Left ventricle myocardium inferior (tissue), 1 donor: ENCODE measurements around the gene RPSA. TPM values are rescaled to one million over a fixed set of nuclear protein-coding genes. Genes with fewer than 3 reads are reported as not detected.

Source experiments
- DNase-seq: peaks from one replicate; pipeline ENCODE4 v3.0.0-alpha.2; 2020
- H3K27ac ChIP-seq: fragments of 200-600 bp; replicated peaks from 2 replicates; pipeline ENCODE4 v1.8.0; 2021
- H3K27me3 ChIP-seq: fragments of 200-600 bp; 2 replicates; pipeline ENCODE4 v1.8.0; 2021; ENCODE audit warnings: low read depth
- H3K36me3 ChIP-seq: fragments of 200-600 bp; 2 replicates; pipeline ENCODE4 v1.8.0; 2021
- H3K4me1 ChIP-seq: fragments of 200-600 bp; 2 replicates; pipeline ENCODE4 v1.8.0; 2021
- H3K4me3 ChIP-seq: fragments of 200-600 bp; 2 replicates; pipeline ENCODE4 v1.8.0; 2021; ENCODE audit warnings: mild to moderate bottlenecking, moderate library complexity
- H3K9me3 ChIP-seq: fragments of 200-600 bp; replicated peaks from 2 replicates; pipeline ENCODE4 v1.8.0; 2021
- CTCF ChIP-seq: fragments of 200-600 bp; IDR thresholded peaks from 2 replicates; pipeline ENCODE4 v1.8.0; 2021; ENCODE audit warnings: antibody characterized with exemption, mild to moderate bottlenecking, borderline replicate concordance
- intact Hi-C: fragments of 100-400 bp; cut with micrococcal nuclease; formaldehyde crosslinking; loops from one replicate; pipeline ENCODE4 v1.11.0; 2022
- total RNA-seq: library from RNA; stranded (reverse); fragmentation: NEBNext Ultra II Directional; extraction: Animal tissue kit (Norgen Biotek cat#: 25700); gene quantifications from one replicate; pipeline ENCODE4 v1.2.1, GENCODE V29; 2021
- donor health status: DM: no; HTN: yes; CAD: no; lungs with severe emphysema.

The RPSA gene
- total RNA-seq, 1 donor from 2014 or later: 404 TPM

- Histone ChIP-seq H3K27me3 (no peaks in the 10 kb centered on the region), H3K9me3 (no peaks in the 10 kb centered on the region), H3K4me1 (peaks cover 13% of the 10 kb centered on the region), H3K4me3 (no peak overlapping the region), H3K27ac (no peak overlapping the region), H3K36me3 (no peaks in the 10 kb centered on the region)
- intact Hi-C loops: no loop called here
- no peak for DNase-seq
- TF ChIP-seq CTCF: no peak
Measured at GRCh38 chr3:39435006-39435748, 28.7 kb downstream of the RPSA start.

- intact Hi-C loops: no loop called here
- Histone ChIP-seq H3K9me3 (no peaks in the 10 kb centered on the region), H3K4me1 (peaks cover 2% of the 10 kb centered on the region), H3K27me3 (no peaks in the 10 kb centered on the region), H3K4me3 (no peak overlapping the region), H3K36me3 (no peaks in the 10 kb centered on the region), H3K27ac (no peak overlapping the region)
- no peak for DNase-seq
- no peak for TF ChIP-seq CTCF
Measured at GRCh38 chr3:39438880-39439279, 32.4 kb downstream of the RPSA start.

- Histone ChIP-seq H3K4me1 (no peaks in the 10 kb centered on the region), H3K36me3 (no peaks in the 10 kb centered on the region), H3K4me3 (no peak overlapping the region), H3K27ac (no peak overlapping the region), H3K9me3 (no peaks in the 10 kb centered on the region), H3K27me3 (peaks cover 4% of the 10 kb centered on the region)
- intact Hi-C loops: no loop called here
- no peak for DNase-seq
- TF ChIP-seq CTCF: no peak
Measured at GRCh38 chr3:39440316-39440715, 33.8 kb downstream of the RPSA start.

GRCh38 chr3:39443530-39443929, 37.0 kb downstream of the RPSA start:
- Histone ChIP-seq H3K27me3 (peaks cover 4% of the 10 kb centered on the region), H3K4me1 (peaks cover 3% of the 10 kb centered on the region), H3K27ac (no peak overlapping the region), H3K9me3 (no peaks in the 10 kb centered on the region), H3K4me3 (no peak overlapping the region), H3K36me3 (no peaks in the 10 kb centered on the region)
- intact Hi-C loops: no loop called here
- DNase-seq: no peak
- TF ChIP-seq CTCF: no peak

GRCh38 chr3:39445927-39446326, 39.4 kb downstream of the RPSA start:
- DNase-seq: no peak
- no peak for TF ChIP-seq CTCF
- Histone ChIP-seq H3K4me3 (no peak overlapping the region), H3K27me3 (peaks cover 4% of the 10 kb centered on the region), H3K4me1 (peaks cover 3% of the 10 kb centered on the region), H3K27ac (no peak overlapping the region), H3K36me3 (no peaks in the 10 kb centered on the region), H3K9me3 (no peaks in the 10 kb centered on the region)
- intact Hi-C loops: no loop called here
